Smooth muscle cell (in vitro differentiated cells): ENCODE measurements around the gene VIL1. TPM values are rescaled to one million over a fixed set of nuclear protein-coding genes. Genes with fewer than 3 reads are reported as not detected.

ENCODE experiments used
- DNase-seq: peaks from one replicate; lab custom pipeline; 2025; ENCODE audit not compliant: unreplicated experiment; lab: John Stamatoyannopoulos, UW
- H2AFZ ChIP-seq: fragments of 200-600 bp; sonication (generic); 2 replicates; pipeline ENCODE4 v1.6.0; 2016; ENCODE audit warnings: antibody characterized with exemption, low read depth, mild to moderate bottlenecking
- H3F3A ChIP-seq: fragments of 200-600 bp; sonication (generic); 2 replicates; pipeline ENCODE4 v1.6.0; 2017; ENCODE audit warnings: antibody characterized with exemption, low read depth
- H3K27ac ChIP-seq: fragments of 200-600 bp; sonication (generic); 2 replicates; pipeline ENCODE4 v1.5.1; 2016; ENCODE audit warnings: low read depth, mild to moderate bottlenecking
- H3K27me3 ChIP-seq: fragments of 200-600 bp; sonication (generic); 2 replicates; pipeline ENCODE4 v1.6.1; 2016; ENCODE audit warnings: low read depth, mild to moderate bottlenecking
- H3K36me3 ChIP-seq: fragments of 200-600 bp; sonication (generic); 2 replicates; pipeline ENCODE4 v1.5.1; 2016; ENCODE audit warnings: low read depth
- H3K4me1 ChIP-seq: fragments of 200-600 bp; sonication (generic); 2 replicates; pipeline ENCODE4 v1.5.1; 2016; ENCODE audit warnings: low read depth
- H3K4me2 ChIP-seq: fragments of 200-600 bp; sonication (generic); 2 replicates; pipeline ENCODE4 v1.6.0; 2016; ENCODE audit warnings: mild to moderate bottlenecking
- H3K4me3 ChIP-seq: fragments of 200-600 bp; sonication (generic); 2 replicates; pipeline ENCODE4 v1.5.1; 2016; ENCODE audit warnings: mild to moderate bottlenecking
- H3K79me2 ChIP-seq: fragments of 200-600 bp; sonication (generic); 2 replicates; pipeline ENCODE4 v1.6.0; 2016; ENCODE audit warnings: low read depth, mild to moderate bottlenecking
- H3K9ac ChIP-seq: fragments of 200-600 bp; sonication (generic); 2 replicates; pipeline ENCODE4 v1.6.0; 2016; ENCODE audit warnings: low read depth
- H3K9me3 ChIP-seq: fragments of 200-600 bp; sonication (generic); replicated peaks from 2 replicates; pipeline ENCODE4 v1.5.1; 2016; ENCODE audit warnings: low read depth
- H4K20me1 ChIP-seq: fragments of 200-600 bp; sonication (generic); 2 replicates; pipeline ENCODE4 v1.6.0; 2016; ENCODE audit warnings: low read depth
- CTCF ChIP-seq: fragments of 200-600 bp; sonication (generic); IDR thresholded peaks from 2 replicates; pipeline ENCODE4 v1.5.1; 2017; ENCODE audit warnings: borderline replicate concordance, mild to moderate bottlenecking, antibody characterized with exemption; ENCODE audit not compliant: insufficient read depth, poor library complexity, severe bottlenecking
- WGBS: methylation state at CpG from one replicate; pipeline ENCODE4 v1.1.7; 2016; ENCODE audit warnings: low lambda C conversion rate; 5-methylcytosine and 5-hydroxymethylcytosine counted together
- polyA plus RNA-seq: library from polyadenylated mRNA; unstranded; fragments of >200 nt; fragmentation: Nextera tagmentation; extraction: Ambion mirVana; gene quantifications from 2 replicates; pipeline ENCODE4 v1.2.1, GENCODE V29; 2016
- total RNA-seq: library from RNA; depleted of rRNA; stranded (reverse); fragments of >200 nt; gene quantifications from 2 replicates; pipeline ENCODE4 v1.2.3, GENCODE V29; 2014

Gene VIL1
- total and polyA plus RNA-seq, 2 experiments from 2014 or later: 0.15 TPM; not detected in 1

GRCh38 chr2:218406949-218407618, 11.8 kb upstream of the VIL1 start:
- H3F3A ChIP-seq: peaks cover 6% of the 10 kb centered on the region
- H3K79me2 ChIP-seq: no peaks in the 10 kb centered on the region
- peak overlapping the region; percentile 94 for H3K4me2 ChIP-seq
- DNase-seq: no peak
- H3K36me3 ChIP-seq: no peaks in the 10 kb centered on the region
- H2AFZ ChIP-seq: no peak overlapping the region
- peak overlapping the region; percentile 67 for H3K27ac ChIP-seq
- WGBS: 27% methylated on average over 13 of the region's 13 CpGs
- no peaks in the 10 kb centered on the region for H3K9me3 ChIP-seq
- peak overlapping the region; percentile 57 for H3K9ac ChIP-seq
- peaks cover 2% of the 10 kb centered on the region for H4K20me1 ChIP-seq
- no peak for TF ChIP-seq CTCF
- H3K27me3 ChIP-seq: no peaks in the 10 kb centered on the region
- H3K4me3 ChIP-seq: peak overlapping the region; percentile 52
- H3K4me1 ChIP-seq: peaks cover 9% of the 10 kb centered on the region

- Histone ChIP-seq H3K4me3 (no peak overlapping the region), H3F3A (peaks cover 6% of the 10 kb centered on the region), H2AFZ (no peak overlapping the region), H3K27ac (no peak overlapping the region), H3K4me2 (no peak overlapping the region), H3K79me2 (no peaks in the 10 kb centered on the region), H3K9ac (no peak overlapping the region), H4K20me1 (no peaks in the 10 kb centered on the region), H3K9me3 (no peaks in the 10 kb centered on the region), H3K36me3 (no peaks in the 10 kb centered on the region), H3K4me1 (peaks cover 9% of the 10 kb centered on the region), H3K27me3 (no peaks in the 10 kb centered on the region)
- WGBS: 94% methylated on average over 8 of the region's 8 CpGs
- TF ChIP-seq CTCF: no peak
- no peak for DNase-seq
These were observed 11.2 kb upstream of the VIL1 start for GRCh38 chr2:218407717-218408116.

GRCh38 chr2:218418321-218418716, 604 bp upstream of the VIL1 start:
- Histone ChIP-seq H4K20me1 (no peaks in the 10 kb centered on the region), H3K9me3 (no peaks in the 10 kb centered on the region), H3K4me1 (no peaks in the 10 kb centered on the region), H3K79me2 (no peaks in the 10 kb centered on the region), H3K27ac (no peak overlapping the region), H3F3A (no peaks in the 10 kb centered on the region), H2AFZ (no peak overlapping the region), H3K4me2 (no peak overlapping the region), H3K9ac (no peak overlapping the region), H3K36me3 (no peaks in the 10 kb centered on the region), H3K4me3 (no peak overlapping the region), H3K27me3 (no peaks in the 10 kb centered on the region)
- no peak for DNase-seq
- no peak for TF ChIP-seq CTCF
- WGBS: 98% methylated on average over 5 of the region's 5 CpGs
